Measurements from ENCODE around the gene PKNOX2.

DNA sequence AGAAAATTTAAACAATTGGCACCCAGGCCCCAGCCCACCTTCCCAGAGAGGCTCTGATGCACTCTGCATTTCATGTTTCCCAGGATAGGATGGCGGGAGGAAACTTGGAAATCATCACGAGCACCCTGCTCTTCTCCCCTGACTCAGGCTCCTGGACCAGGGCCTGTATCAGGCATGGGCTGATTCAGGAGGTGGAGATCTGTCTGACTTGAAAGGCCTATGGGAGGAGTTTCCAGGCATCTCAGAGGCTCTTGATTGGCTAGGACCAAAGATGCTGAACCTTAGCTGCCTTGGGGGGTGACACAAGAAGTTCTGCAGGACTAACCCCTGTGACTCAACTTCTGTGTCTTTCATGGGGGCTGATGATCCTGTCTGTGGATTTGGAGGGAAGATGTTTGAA is 106.2 kb downstream of the PKNOX2 start:
- TF ChIP-seq POLR2A (IDR thresholded peaks at IDR 0.05) (no peak), CTCF (IDR thresholded peaks at IDR 0.05) (no peak)

Measured in esophagus squamous epithelium (tissue), 4 donors.